Gastroesophageal sphincter (tissue), 4 donors: Measurements from ENCODE around the gene LIN37. TPM values are rescaled to one million over a fixed set of nuclear protein-coding genes. Genes with fewer than 3 reads are reported as not detected.

Experiments used
- ATAC-seq: fragments of 150-250 bp; one replicate; pipeline ENCODE4 v1.9.1; 2016; ENCODE audit warnings: mild to moderate bottlenecking, moderate library complexity
- H3K27ac ChIP-seq, 4 donors: fragments of 200-600 bp; sonication (generic) in 3 of 4; 1 replicate in 3 of 4; 2 replicates in 1 of 4; pipeline ENCODE4 v1.5.1; 2016 to 2019
- H3K27me3 ChIP-seq: fragments of 200-600 bp; sonication (generic); one replicate; pipeline ENCODE4 v1.5.1; 2019
- H3K36me3 ChIP-seq, 2 donors: fragments of 200-600 bp; sonication (generic); one replicate each; pipeline ENCODE4 v1.5.1; 2019; ENCODE audit warnings: control low read depth in 1 of 2
- H3K4me1 ChIP-seq, 3 donors: fragments of 200-600 bp; sonication (generic); 1 replicate in 2 of 3; 2 replicates in 1 of 3; pipeline ENCODE4 v1.5.1; 2016 to 2019; ENCODE audit warnings: control low read depth in 2 of 3
- H3K4me3 ChIP-seq, 2 donors: fragments of 200-600 bp; sonication (generic); one replicate each; pipeline ENCODE4 v1.5.1; 2019; ENCODE audit warnings: mild to moderate bottlenecking in 1 of 2, moderate library complexity in 1 of 2
- H3K9me3 ChIP-seq, 3 donors: fragments of 200-600 bp; sonication (generic); one replicate each; pipeline ENCODE4 v1.5.1; 2017 to 2019; ENCODE audit warnings: control low read depth in 2 of 3
- CTCF ChIP-seq, 4 experiments: fragments of 200-600 bp in 2 of 4; fragments of 450-650 bp in 2 of 4; sonication (generic) in 1 of 4; IDR thresholded peaks; one replicate each; pipeline ENCODE4 v1.5.1; 2017 to 2019; ENCODE audit warnings: antibody characterized with exemption in 4 of 4, mild to moderate bottlenecking in 2 of 4, moderate library complexity in 2 of 4
- EP300 ChIP-seq: sonication (generic); formaldehyde crosslinking; IDR thresholded peaks from one replicate; pipeline ENCODE4 v1.6.1; 2017; ENCODE audit warnings: antibody characterized with exemption, mild to moderate bottlenecking
- POLR2A ChIP-seq, 2 donors: fragments of 450-650 bp; IDR thresholded peaks; one replicate each; pipeline ENCODE4 v1.6.1; 2017; ENCODE audit warnings: antibody characterized with exemption in 2 of 2, mild to moderate bottlenecking in 2 of 2, moderate library complexity in 1 of 2
- POLR2AphosphoS5 ChIP-seq: sonication (generic); formaldehyde crosslinking; IDR thresholded peaks from one replicate; pipeline ENCODE4 v1.6.1; 2017; ENCODE audit warnings: antibody characterized with exemption
- WGBS, 2 donors: methylation state at CpG; one replicate each; pipeline ENCODE4 v1.1.5; 2018; ENCODE audit warnings: low coverage in 1 of 2; 5-methylcytosine and 5-hydroxymethylcytosine counted together
- total RNA-seq, 4 donors: library from RNA; depleted of rRNA; stranded (reverse); fragments of >200 nt; gene quantifications; one replicate each; pipeline ENCODE4 v1.1.0, GENCODE V29; 2016

Gene LIN37
- total RNA-seq, 4 donors from 2014 or later, result 14.4 to 29.4 (median 18.7) TPM

GRCh38 chr19:35727956-35728706 is 20.2 kb upstream of the LIN37 start:
- no peaks in the 10 kb centered on the region for H3K4me1 ChIP-seq
- WGBS, 2 donors, result 80 to 86% methylated on average over 8 of the region's 19 CpGs
- no peak for TF ChIP-seq POLR2A (IDR thresholded peaks at IDR 0.05)
- H3K27me3 ChIP-seq, result no peaks in the 10 kb centered on the region
- ATAC-seq, result no peak
- no peak overlapping the region for H3K4me3 ChIP-seq
- no peak overlapping the region for H3K27ac ChIP-seq
- H3K9me3 ChIP-seq, result no peaks in the 10 kb centered on the region
- peaks cover 0 to 100% of the 10 kb centered on the region in 2 donors for H3K36me3 ChIP-seq

- WGBS, 2 donors, result 72 to 80% methylated on average over 2 to 14 of the region's 18 CpGs
- TF ChIP-seq POLR2A (IDR thresholded peaks at IDR 0.05), result no peak
- no peak for TF ChIP-seq CTCF (IDR thresholded peaks at IDR 0.05)
- TF ChIP-seq EP300, result no peak
- no peak for TF ChIP-seq POLR2AphosphoS5
- Histone ChIP-seq H3K4me1 (no peaks in the 10 kb centered on the region), H3K4me3 (no peak overlapping the region), H3K36me3 (peaks cover 0 to 100% of the 10 kb centered on the region in 2 donors), H3K27ac (no peak overlapping the region), H3K27me3 (no peaks in the 10 kb centered on the region), H3K9me3 (no peaks in the 10 kb centered on the region)
- no peak for ATAC-seq
These were observed 19.4 kb upstream of the LIN37 start for GRCh38 chr19:35729021-35729420.

GRCh38 chr19:35729763-35730162 is 18.6 kb upstream of the LIN37 start:
- 71 to 77% methylated on average over 1 to 5 of the region's 11 CpGs for WGBS, 2 donors
- Histone ChIP-seq H3K27ac (no peak overlapping the region), H3K27me3 (no peaks in the 10 kb centered on the region), H3K9me3 (no peaks in the 10 kb centered on the region), H3K4me1 (no peaks in the 10 kb centered on the region), H3K36me3 (peaks cover 0 to 100% of the 10 kb centered on the region in 2 donors), H3K4me3 (no peak overlapping the region)
- no peak for ATAC-seq
- no peak for TF ChIP-seq EP300
- no peak for TF ChIP-seq CTCF (IDR thresholded peaks at IDR 0.05)
- no peak for TF ChIP-seq POLR2A (IDR thresholded peaks at IDR 0.05)
- TF ChIP-seq POLR2AphosphoS5, result no peak

- Histone ChIP-seq H3K36me3 (peaks cover 0 to 100% of the 10 kb centered on the region in 2 donors), H3K27me3 (no peaks in the 10 kb centered on the region), H3K4me3 (no peak overlapping the region), H3K9me3 (no peaks in the 10 kb centered on the region), H3K27ac (no peak overlapping the region), H3K4me1 (no peaks in the 10 kb centered on the region)
- no peak for TF ChIP-seq CTCF (IDR thresholded peaks at IDR 0.05)
- no peak for TF ChIP-seq POLR2AphosphoS5
- TF ChIP-seq EP300, result no peak
- TF ChIP-seq POLR2A (IDR thresholded peaks at IDR 0.05), result no peak
- WGBS, 2 donors, result 75 to 92% methylated on average over 4 to 10 of the region's 18 CpGs
- ATAC-seq, result no peak
These were observed 18.1 kb upstream of the LIN37 start for GRCh38 chr19:35730326-35730725.

GRCh38 chr19:35731353-35731752 is 17.0 kb upstream of the LIN37 start:
- Histone ChIP-seq H3K27me3 (no peaks in the 10 kb centered on the region), H3K4me1 (no peaks in the 10 kb centered on the region), H3K27ac (no peak overlapping the region), H3K9me3 (no peaks in the 10 kb centered on the region), H3K36me3 (peaks cover 0 to 100% of the 10 kb centered on the region in 2 donors), H3K4me3 (no peak overlapping the region)
- WGBS, 2 donors, result 79 to 83% methylated on average over 1 to 2 of the region's 9 CpGs
- TF ChIP-seq EP300 (no peak), POLR2A (IDR thresholded peaks at IDR 0.05) (no peak), POLR2AphosphoS5 (no peak)
- ATAC-seq, result no peak

- no peaks in the 10 kb centered on the region for H3K4me1 ChIP-seq
- WGBS, 2 donors, result 73 to 77% methylated on average over 5 to 12 of the region's 21 CpGs
- H3K36me3 ChIP-seq, result peaks cover 0 to 100% of the 10 kb centered on the region in 2 donors
- H3K4me3 ChIP-seq, result no peak overlapping the region
- no peak for ATAC-seq
- TF ChIP-seq CTCF (IDR thresholded peaks at IDR 0.05), result no peak
- no peak for TF ChIP-seq POLR2A (IDR thresholded peaks at IDR 0.05)
- TF ChIP-seq POLR2AphosphoS5, result no peak
- TF ChIP-seq EP300, result no peak
- H3K9me3 ChIP-seq, result no peaks in the 10 kb centered on the region
- H3K27me3 ChIP-seq, result no peaks in the 10 kb centered on the region
- no peak overlapping the region for H3K27ac ChIP-seq
These were observed 16.5 kb upstream of the LIN37 start for GRCh38 chr19:35731779-35732405.
